H1 (cell line): ENCODE results near the gene NRL. TPM values are rescaled to one million over a fixed set of nuclear protein-coding genes. Genes with fewer than 3 reads are reported as not detected.

ENCODE experiments used
- CHD7 ChIP-seq: fragments of 300-600 bp; sonication (generic); IDR thresholded peaks from 2 replicates; pipeline ENCODE4 v1.7.1; 2012; ENCODE audit warnings: low read length, moderate library complexity, mild to moderate bottlenecking, inconsistent platforms; ENCODE audit not compliant: insufficient replicate concordance
- EP300 ChIP-seq, 2 experiments: IDR thresholded peaks; 1 replicate in 1 of 2; 2 replicates in 1 of 2; pipeline ENCODE4 v1.6.1; 2011 to 2012; ENCODE audit warnings: low read depth in 2 of 2, low read length in 2 of 2, mild to moderate bottlenecking in 2 of 2, borderline replicate concordance in 1 of 2, inconsistent platforms in 1 of 2, moderate library complexity in 1 of 2
- HDAC2 ChIP-seq, 2 experiments: fragments of 300-600 bp in 1 of 2; sonication (generic) in 1 of 2; IDR thresholded peaks; 2 replicates each; pipeline ENCODE4 v1.6.1; 2011 to 2012; ENCODE audit warnings: low read depth in 2 of 2, low read length in 2 of 2, mild to moderate bottlenecking in 2 of 2, moderate library complexity in 2 of 2, borderline replicate concordance in 1 of 2, inconsistent platforms in 1 of 2
- NRF1 ChIP-seq: IDR thresholded peaks from 2 replicates; pipeline ENCODE4 v1.6.1; 2011; ENCODE audit warnings: mild to moderate bottlenecking, low read depth, low read length, improper control_type of control experiment
- SP1 ChIP-seq: IDR thresholded peaks from 2 replicates; pipeline ENCODE4 v1.6.1; 2011; ENCODE audit warnings: low read depth, low read length
- TBP ChIP-seq: IDR thresholded peaks from 2 replicates; pipeline ENCODE4 v1.6.1; 2011; ENCODE audit warnings: low read depth, low read length, improper control_type of control experiment
- ZNF274 ChIP-seq: IDR thresholded peaks from 2 replicates; pipeline ENCODE4 v1.7.0; 2012; ENCODE audit warnings: low read length, borderline replicate concordance; ENCODE audit errors: extremely low read depth
- polyA plus RNA-seq, 7 experiments: library from polyadenylated mRNA; depleted of rRNA in 3 of 7; stranded (reverse) in 5 of 7; unstranded in 2 of 7; fragments of >200 nt in 5 of 7; fragments of 200-250 nt in 2 of 7; gene quantifications; 1 replicate in 5 of 7; 2 replicates in 1 of 7; 4 replicates in 1 of 7; pipeline versions ENCODE4 v1.2.1 to v1.2.3, GENCODE V29; 2011 to 2013; ENCODE audit warnings: missing spikeins in 2 of 7, mixed read lengths in 2 of 7
- total RNA-seq: library from RNA; stranded (reverse); fragmentation: NEBNext Ultra II Directional; extraction: Animal tissue kit (Norgen Biotek cat#: 25700); gene quantifications from 2 replicates; pipeline ENCODE4 v1.2.1, GENCODE V29; 2021

The NRL gene
- total and polyA plus RNA-seq, 2 of the 8 experiments (the other 6 are each of a cell fraction or from before 2014, with no cell fraction given) = 1.1 to 2.2 TPM

GRCh38 chr14:24070285-24071143 is 44.2 kb downstream of the NRL start (continued):
- TF ChIP-seq CHD7 (no peak), NRF1 (no peak), HDAC2 (IDR thresholded peaks at IDR 0.05; ENCODE audit: borderline replicate concordance in 1 of 2, low read depth in 2 of 2, low read length in 2 of 2) (no peak), SP1 (no peak), EP300 (IDR thresholded peaks at IDR 0.05; ENCODE audit: borderline replicate concordance in 1 of 2, low read depth in 2 of 2, low read length in 2 of 2) (no peak), ZNF274 (no peak), TBP (no peak)
